ENCODE measurements around the gene TTLL7. TPM values are rescaled to one million over a fixed set of nuclear protein-coding genes. Genes with fewer than 3 reads are reported as not detected.

Gene TTLL7
- total and polyA plus RNA-seq, 2 experiments from 2014 or later = 4.1 to 6.7 TPM

DNA sequence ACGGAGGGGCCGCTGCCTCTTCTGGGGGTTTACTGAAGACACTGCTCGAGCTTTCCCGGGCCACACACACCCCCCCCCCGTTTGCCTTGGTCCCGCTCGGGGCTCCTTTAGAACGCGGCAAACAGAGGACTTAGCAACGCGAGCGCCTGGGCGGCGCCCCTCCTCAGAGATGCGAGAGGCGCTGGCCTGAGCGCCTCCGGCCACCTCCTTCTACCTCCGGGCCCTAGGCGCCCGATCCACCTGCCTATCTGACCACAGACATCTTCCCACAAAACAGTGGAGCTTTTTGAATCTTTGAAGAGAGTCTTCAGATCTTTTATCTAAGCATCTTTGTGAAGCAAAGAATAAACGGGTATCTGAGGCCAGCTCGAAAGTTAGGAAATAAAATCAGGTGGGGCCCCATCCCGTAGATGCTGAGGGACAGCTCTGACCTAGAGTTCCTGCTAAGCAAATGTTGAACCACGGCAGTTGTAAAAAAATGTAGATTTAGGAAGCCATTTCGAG lies 436 bp upstream of the TTLL7 start:
- no peak overlapping the region for H3K27ac ChIP-seq (ENCODE audit: low read depth)
- peak overlapping the region; percentile 62; the same call in 1 of the 2 replicates for H3K27ac Mint-ChIP-seq
- peak; percentile 88 for DNase-seq (ENCODE audit: low spot score)

More for the DNA sequence above, 436 bp upstream of the TTLL7 start:
- H2AFZ ChIP-seq = peak overlapping the region; percentile 95
- H3K4me3 ChIP-seq = peak overlapping the region; percentile 86
- H3K27me3 Mint-ChIP-seq (ENCODE audit: insufficient read depth, low read depth, poor library complexity) = peaks cover 31% of the 10 kb centered on the region
- peak; percentile 94 for ATAC-seq
- H3K27me3 ChIP-seq (ENCODE audit: insufficient read depth) = peaks cover 58% of the 10 kb centered on the region
- peaks cover 3% of the 10 kb centered on the region; the same call in 1 of the 3 replicates for H3K9me3 Mint-ChIP-seq
- TF ChIP-seq STAT1 (IDR thresholded peaks at IDR 0.05; ENCODE audit: unreplicated experiment) (no peak), NANOG (IDR thresholded peaks at IDR 0.05; ENCODE audit: borderline replicate concordance) (no peak), EZH2phosphoT487 (IDR thresholded peaks at IDR 0.05; ENCODE audit: unreplicated experiment) (no peak), EZH2 (IDR thresholded peaks at IDR 0.05; ENCODE audit: low read depth, unreplicated experiment) (no peak), POLR2AphosphoS5 (IDR thresholded peaks at IDR 0.05; ENCODE audit: low read depth) (no peak)
- TF ChIP-seq, protein P1, sequence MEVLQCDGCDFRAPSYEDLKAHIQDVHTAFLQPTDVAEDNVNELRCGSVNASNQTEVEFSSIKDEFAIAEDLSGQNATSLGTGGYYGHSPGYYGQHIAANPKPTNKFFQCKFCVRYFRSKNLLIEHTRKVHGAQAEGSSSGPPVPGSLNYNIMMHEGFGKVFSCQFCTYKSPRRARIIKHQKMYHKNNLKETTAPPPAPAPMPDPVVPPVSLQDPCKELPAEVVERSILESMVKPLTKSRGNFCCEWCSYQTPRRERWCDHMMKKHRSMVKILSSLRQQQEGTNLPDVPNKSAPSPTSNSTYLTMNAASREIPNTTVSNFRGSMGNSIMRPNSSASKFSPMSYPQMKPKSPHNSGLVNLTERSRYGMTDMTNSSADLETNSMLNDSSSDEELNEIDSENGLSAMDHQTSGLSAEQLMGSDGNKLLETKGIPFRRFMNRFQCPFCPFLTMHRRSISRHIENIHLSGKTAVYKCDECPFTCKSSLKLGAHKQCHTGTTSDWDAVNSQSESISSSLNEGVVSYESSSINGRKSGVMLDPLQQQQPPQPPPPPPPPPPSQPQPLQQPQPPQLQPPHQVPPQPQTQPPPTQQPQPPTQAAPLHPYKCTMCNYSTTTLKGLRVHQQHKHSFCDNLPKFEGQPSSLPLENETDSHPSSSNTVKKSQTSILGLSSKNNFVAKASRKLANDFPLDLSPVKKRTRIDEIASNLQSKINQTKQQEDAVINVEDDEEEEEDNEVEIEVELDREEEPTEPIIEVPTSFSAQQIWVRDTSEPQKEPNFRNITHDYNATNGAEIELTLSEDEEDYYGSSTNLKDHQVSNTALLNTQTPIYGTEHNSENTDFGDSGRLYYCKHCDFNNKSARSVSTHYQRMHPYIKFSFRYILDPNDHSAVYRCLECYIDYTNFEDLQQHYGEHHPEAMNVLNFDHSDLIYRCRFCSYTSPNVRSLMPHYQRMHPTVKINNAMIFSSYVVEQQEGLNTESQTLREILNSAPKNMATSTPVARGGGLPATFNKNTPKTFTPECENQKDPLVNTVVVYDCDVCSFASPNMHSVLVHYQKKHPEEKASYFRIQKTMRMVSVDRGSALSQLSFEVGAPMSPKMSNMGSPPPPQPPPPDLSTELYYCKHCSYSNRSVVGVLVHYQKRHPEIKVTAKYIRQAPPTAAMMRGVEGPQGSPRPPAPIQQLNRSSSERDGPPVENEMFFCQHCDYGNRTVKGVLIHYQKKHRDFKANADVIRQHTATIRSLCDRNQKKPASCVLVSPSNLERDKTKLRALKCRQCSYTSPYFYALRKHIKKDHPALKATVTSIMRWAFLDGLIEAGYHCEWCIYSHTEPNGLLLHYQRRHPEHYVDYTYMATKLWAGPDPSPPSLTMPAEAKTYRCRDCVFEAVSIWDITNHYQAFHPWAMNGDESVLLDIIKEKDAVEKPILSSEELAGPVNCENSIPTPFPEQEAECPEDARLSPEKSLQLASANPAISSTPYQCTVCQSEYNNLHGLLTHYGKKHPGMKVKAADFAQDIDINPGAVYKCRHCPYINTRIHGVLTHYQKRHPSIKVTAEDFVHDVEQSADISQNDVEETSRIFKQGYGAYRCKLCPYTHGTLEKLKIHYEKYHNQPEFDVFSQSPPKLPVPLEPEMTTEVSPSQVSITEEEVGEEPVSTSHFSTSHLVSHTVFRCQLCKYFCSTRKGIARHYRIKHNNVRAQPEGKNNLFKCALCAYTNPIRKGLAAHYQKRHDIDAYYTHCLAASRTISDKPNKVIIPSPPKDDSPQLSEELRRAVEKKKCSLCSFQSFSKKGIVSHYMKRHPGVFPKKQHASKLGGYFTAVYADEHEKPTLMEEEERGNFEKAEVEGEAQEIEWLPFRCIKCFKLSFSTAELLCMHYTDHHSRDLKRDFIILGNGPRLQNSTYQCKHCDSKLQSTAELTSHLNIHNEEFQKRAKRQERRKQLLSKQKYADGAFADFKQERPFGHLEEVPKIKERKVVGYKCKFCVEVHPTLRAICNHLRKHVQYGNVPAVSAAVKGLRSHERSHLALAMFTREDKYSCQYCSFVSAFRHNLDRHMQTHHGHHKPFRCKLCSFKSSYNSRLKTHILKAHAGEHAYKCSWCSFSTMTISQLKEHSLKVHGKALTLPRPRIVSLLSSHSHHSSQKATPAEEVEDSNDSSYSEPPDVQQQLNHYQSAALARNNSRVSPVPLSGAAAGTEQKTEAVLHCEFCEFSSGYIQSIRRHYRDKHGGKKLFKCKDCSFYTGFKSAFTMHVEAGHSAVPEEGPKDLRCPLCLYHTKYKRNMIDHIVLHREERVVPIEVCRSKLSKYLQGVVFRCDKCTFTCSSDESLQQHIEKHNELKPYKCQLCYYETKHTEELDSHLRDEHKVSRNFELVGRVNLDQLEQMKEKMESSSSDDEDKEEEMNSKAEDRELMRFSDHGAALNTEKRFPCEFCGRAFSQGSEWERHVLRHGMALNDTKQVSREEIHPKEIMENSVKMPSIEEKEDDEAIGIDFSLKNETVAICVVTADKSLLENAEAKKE (CRISPR knock-in tag; IDR thresholded peaks at IDR 0.05) = no peak
- TF ChIP-seq, protein P2, sequence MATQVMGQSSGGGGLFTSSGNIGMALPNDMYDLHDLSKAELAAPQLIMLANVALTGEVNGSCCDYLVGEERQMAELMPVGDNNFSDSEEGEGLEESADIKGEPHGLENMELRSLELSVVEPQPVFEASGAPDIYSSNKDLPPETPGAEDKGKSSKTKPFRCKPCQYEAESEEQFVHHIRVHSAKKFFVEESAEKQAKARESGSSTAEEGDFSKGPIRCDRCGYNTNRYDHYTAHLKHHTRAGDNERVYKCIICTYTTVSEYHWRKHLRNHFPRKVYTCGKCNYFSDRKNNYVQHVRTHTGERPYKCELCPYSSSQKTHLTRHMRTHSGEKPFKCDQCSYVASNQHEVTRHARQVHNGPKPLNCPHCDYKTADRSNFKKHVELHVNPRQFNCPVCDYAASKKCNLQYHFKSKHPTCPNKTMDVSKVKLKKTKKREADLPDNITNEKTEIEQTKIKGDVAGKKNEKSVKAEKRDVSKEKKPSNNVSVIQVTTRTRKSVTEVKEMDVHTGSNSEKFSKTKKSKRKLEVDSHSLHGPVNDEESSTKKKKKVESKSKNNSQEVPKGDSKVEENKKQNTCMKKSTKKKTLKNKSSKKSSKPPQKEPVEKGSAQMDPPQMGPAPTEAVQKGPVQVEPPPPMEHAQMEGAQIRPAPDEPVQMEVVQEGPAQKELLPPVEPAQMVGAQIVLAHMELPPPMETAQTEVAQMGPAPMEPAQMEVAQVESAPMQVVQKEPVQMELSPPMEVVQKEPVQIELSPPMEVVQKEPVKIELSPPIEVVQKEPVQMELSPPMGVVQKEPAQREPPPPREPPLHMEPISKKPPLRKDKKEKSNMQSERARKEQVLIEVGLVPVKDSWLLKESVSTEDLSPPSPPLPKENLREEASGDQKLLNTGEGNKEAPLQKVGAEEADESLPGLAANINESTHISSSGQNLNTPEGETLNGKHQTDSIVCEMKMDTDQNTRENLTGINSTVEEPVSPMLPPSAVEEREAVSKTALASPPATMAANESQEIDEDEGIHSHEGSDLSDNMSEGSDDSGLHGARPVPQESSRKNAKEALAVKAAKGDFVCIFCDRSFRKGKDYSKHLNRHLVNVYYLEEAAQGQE (IDR thresholded peaks at IDR 0.05; ENCODE audit: unreplicated experiment) = no peak
- no peaks in the 10 kb centered on the region for H3K36me3 Mint-ChIP-seq (ENCODE audit: low read depth)
- no peaks in the 10 kb centered on the region for H3K36me3 ChIP-seq (ENCODE audit: insufficient read depth)
- H3F3A ChIP-seq (replicated peaks; ENCODE audit: low read depth) = no peaks in the 10 kb centered on the region
- H3K4me2 ChIP-seq = peak overlapping the region; percentile 83
- H3K4me1 Mint-ChIP-seq = peaks cover 10% of the 10 kb centered on the region; the same call in 2 of the 3 replicates
- no peaks in the 10 kb centered on the region for H3K9me2 ChIP-seq (ENCODE audit: insufficient read depth)
- H3K79me2 ChIP-seq (replicated peaks; ENCODE audit: insufficient read depth) = no peaks in the 10 kb centered on the region; the same call in 1 of the 2 replicates
- peak overlapping the region; percentile 88 for H3K4me3 Mint-ChIP-seq
- 0 out of 2 replicates have a peak, but pooled peaks cover 7% of the 10 kb centered on the region for H4K20me1 ChIP-seq (replicated peaks; ENCODE audit: insufficient read depth)
- peaks cover 10% of the 10 kb centered on the region; the same call in 1 of the 2 replicates for H3K4me1 ChIP-seq (ENCODE audit: insufficient read depth)

All from GM23338 (cell line).